NOMO-1 treated with DMSO at 0.1 percent for 48 hours (cell line): ENCODE data around the gene CLPX.
"Not testable (repeated sequence)": the region's sequence is repeated elsewhere in the genome, so short reads cannot be mapped to it uniquely, and the experiment has no call there.

Experiments used
- DNase-seq: peaks from one replicate; lab custom pipeline; 2025; ENCODE audit not compliant: unreplicated experiment; lab: John Stamatoyannopoulos, UW

CLPX gene

DNA sequence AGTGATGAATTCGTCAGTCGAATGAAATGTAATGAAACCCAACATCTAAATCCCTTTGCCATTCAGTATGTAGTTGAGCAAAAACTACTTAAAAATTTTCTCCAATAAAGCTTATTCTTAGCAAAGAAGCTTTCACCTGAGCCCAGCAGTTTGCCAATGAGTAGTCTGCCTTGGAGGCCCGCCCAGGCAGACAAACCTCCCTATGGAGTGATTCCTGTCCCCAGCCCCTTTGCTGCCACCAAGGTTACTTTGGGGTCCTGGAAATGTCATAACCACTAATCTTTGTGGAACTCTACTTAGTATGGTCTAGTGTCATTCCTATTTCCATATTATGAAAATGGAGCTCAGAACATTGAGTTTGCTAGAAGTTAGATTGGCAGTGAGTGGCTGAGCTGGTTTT, 82.2 kb downstream of the CLPX start:
- no peak for DNase-seq

DNA sequence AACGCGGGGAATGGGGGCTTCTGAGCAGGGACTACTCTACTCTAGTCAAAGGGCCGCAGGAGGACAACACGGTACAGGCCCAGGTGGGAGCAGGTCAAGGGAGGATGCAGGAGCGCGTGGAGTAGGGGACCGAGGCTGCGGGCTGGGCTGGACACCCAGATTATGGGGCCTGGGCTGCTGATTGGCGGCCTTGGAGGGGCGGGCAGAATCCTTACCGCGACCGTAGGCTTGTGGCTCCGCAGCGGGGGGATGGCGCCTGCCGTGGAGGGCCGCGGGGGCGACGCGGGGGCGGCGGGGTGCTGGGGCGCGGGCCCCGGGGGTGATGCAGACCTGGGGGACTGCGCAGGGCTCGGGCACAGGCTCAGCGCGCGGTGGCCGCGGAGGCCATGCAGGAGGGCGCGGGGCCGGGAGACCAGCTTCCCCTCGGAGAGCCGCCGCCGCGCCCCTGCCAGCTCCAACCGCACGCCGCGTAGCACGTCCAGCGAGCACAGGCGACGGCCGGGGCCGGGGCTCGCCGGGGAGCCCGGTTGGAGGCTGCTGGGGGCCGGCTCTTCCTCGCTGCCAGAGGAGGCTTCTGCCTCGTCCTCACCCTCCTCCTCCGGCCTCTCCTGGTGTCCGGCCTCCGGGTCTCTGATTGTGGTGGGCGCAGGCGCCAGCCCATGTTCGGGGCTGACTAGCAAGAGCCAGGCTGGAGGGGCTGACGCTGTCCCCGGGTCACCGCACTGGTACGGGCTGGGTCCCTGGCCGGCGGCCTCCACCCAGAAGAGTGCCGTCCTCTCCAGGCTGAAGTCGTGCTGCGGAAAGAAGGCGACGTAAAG, 83.0 kb downstream of the CLPX start:
- no peak for DNase-seq

DNA sequence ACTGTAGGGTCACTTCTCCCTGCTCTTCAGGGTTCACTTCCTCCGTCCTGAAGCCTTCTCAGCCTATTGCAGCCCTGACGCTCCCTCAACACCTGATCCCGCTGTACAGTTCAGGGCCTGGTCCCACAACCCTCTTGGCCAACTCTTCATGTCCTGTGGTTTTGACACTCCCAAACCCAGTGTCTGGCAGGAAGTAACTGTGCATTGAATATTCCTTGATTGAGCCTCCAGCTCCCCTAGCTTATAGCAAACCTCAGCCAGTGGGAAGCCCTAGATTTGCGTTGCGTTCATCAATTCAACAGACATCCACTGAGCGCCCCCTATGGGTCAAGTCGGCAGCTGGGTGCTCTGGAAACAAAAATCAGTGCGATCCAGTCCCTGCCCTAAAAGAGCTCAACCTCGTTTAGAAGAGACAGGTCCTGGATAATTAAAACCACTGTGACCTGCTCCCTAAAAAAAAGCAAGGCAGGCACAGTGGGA, 83.7 kb downstream of the CLPX start:
- peak; percentile 65 for DNase-seq

- DNase-seq, result no peak
Observed at GRCh38 chr15:65100442-65100841, 84.7 kb downstream of the CLPX start.

DNA sequence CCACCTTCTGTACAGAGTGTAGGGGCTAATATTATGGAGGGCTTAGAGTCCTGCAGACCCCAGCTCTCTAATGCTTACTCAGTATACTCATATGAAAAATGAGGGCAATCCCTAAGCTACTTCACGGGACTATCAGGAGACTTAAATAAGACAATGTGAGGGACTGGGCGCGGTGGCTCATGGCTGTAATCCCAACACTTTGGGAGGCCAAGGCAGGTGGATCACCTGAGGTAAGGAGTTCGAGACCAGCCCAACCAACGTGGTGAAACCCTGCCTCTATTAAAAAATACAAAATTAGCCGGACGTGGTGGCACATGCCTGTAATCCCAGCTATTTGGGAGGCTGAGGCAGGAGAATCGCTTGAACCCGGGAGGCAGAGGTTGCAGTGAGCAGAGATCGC, 85.3 kb downstream of the CLPX start:
- not testable (repeated sequence) for DNase-seq

DNA sequence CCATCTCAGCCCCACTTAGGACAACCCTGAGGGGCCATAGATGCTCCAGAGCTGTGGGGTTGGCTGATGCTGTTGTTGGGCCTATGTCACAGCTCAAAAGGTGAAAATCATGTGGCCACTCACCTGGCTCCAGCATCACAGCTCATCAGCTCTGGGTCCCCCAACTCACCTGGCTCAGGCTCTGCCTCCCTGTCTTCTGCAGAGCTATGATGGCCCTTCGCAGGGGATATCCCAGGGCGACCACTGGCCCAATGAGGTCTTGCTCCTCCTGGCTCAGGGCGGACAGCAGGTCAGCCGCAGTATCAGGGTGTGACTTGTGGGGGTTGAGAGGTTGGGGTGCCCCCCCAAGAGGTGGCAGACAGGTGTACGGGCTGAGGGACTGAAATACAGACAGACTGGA, 85.8 kb downstream of the CLPX start:
- no peak for DNase-seq
